H9 (cell line): ENCODE data around the gene C2orf78. TPM values are rescaled to one million over a fixed set of nuclear protein-coding genes. Genes with fewer than 3 reads are reported as not detected.

ENCODE experiments used
- DNase-seq: peaks from one replicate; pipeline ENCODE4 v3.0.0-alpha.2; 2017
- H2AFZ ChIP-seq: one replicate; pipeline ENCODE4 v1.6.1; 2013; ENCODE audit warnings: mild to moderate bottlenecking, low read length, control low read depth, moderate library complexity
- H2AK5ac ChIP-seq: 2 replicates; pipeline ENCODE4 v1.6.1; 2013; ENCODE audit warnings: low read length, control low read depth, mixed read lengths; ENCODE audit not compliant: insufficient read length
- H2BK120ac ChIP-seq: one replicate; pipeline ENCODE4 v1.6.1; 2013; ENCODE audit warnings: low read depth, mild to moderate bottlenecking, low read length, control low read depth, inconsistent platforms; ENCODE audit not compliant: poor library complexity, severe bottlenecking
- H2BK12ac ChIP-seq: 2 replicates; pipeline ENCODE4 v1.6.1; 2013; ENCODE audit warnings: low read length, control low read depth, mixed read lengths, low read depth; ENCODE audit not compliant: insufficient read length
- H2BK15ac ChIP-seq: 2 replicates; pipeline ENCODE4 v1.6.1; 2013; ENCODE audit warnings: low read depth, low read length, control low read depth
- H2BK20ac ChIP-seq: one replicate; pipeline ENCODE4 v1.6.1; 2013; ENCODE audit warnings: low read depth, mild to moderate bottlenecking, low read length, control low read depth, inconsistent platforms; ENCODE audit not compliant: poor library complexity, severe bottlenecking
- H2BK5ac ChIP-seq: 2 replicates; pipeline ENCODE4 v1.6.1; 2013; ENCODE audit warnings: low read length, control low read depth, mixed read lengths; ENCODE audit not compliant: insufficient read length
- H3K14ac ChIP-seq: 2 replicates; pipeline ENCODE4 v1.6.1; 2013; ENCODE audit warnings: low read length, control low read depth; ENCODE audit not compliant: insufficient read depth
- H3K18ac ChIP-seq: 2 replicates; pipeline ENCODE4 v1.6.1; 2013; ENCODE audit warnings: low read depth, mild to moderate bottlenecking, mixed read lengths, low read length, control low read depth; ENCODE audit not compliant: insufficient read length
- H3K23ac ChIP-seq: 2 replicates; pipeline ENCODE4 v1.6.1; 2013; ENCODE audit warnings: low read length, control low read depth, mixed read lengths, low read depth; ENCODE audit not compliant: insufficient read length
- H3K23me2 ChIP-seq: 2 replicates; pipeline ENCODE4 v1.6.1; 2013; ENCODE audit warnings: low read depth, mild to moderate bottlenecking, mixed read lengths, low read length, control low read depth; ENCODE audit not compliant: insufficient read length, poor library complexity, severe bottlenecking
- H3K27ac ChIP-seq: 2 replicates; pipeline ENCODE4 v1.5.1; 2013; ENCODE audit warnings: low read length, control low read depth, mixed read lengths, low read depth; ENCODE audit not compliant: insufficient read length
- H3K27me3 ChIP-seq: 2 replicates; pipeline ENCODE4 v1.6.1; 2013; ENCODE audit warnings: low read length, control low read depth, inconsistent platforms; ENCODE audit not compliant: insufficient read depth
- H3K4ac ChIP-seq: 2 replicates; pipeline ENCODE4 v1.6.1; 2013; ENCODE audit warnings: low read depth, mild to moderate bottlenecking, control low read depth, inconsistent platforms, low read length, moderate library complexity
- H3K4me1 ChIP-seq: 2 replicates; pipeline ENCODE4 v1.6.1; 2013; ENCODE audit warnings: low read length, control low read depth, inconsistent platforms; ENCODE audit not compliant: insufficient read depth
- H3K4me2 ChIP-seq: 2 replicates; pipeline ENCODE4 v1.6.1; 2013; ENCODE audit warnings: low read length, control low read depth, mixed read lengths; ENCODE audit not compliant: insufficient read length, insufficient read depth
- H3K56ac ChIP-seq: 2 replicates; pipeline ENCODE4 v1.6.1; 2013; ENCODE audit warnings: low read depth, mild to moderate bottlenecking, mixed read lengths, low read length, control low read depth; ENCODE audit not compliant: insufficient read length
- H3K79me1 ChIP-seq: 2 replicates; pipeline ENCODE4 v1.6.1; 2013; ENCODE audit warnings: low read depth, mild to moderate bottlenecking, moderate library complexity, low read length, control low read depth, inconsistent platforms; ENCODE audit not compliant: insufficient read depth, poor library complexity, severe bottlenecking
- H3K79me2 ChIP-seq: 2 replicates; pipeline ENCODE4 v1.6.1; 2013; ENCODE audit warnings: low read length, control low read depth, inconsistent platforms; ENCODE audit not compliant: insufficient read depth
- H3K9ac ChIP-seq: 2 replicates; pipeline ENCODE4 v1.6.1; 2013; ENCODE audit warnings: low read length, control low read depth, mixed read lengths; ENCODE audit not compliant: insufficient read length; ENCODE audit errors: extremely low read depth
- H3K9me3 ChIP-seq: one replicate; pipeline ENCODE4 v1.6.1; 2013; ENCODE audit warnings: low read depth, low read length, inconsistent platforms; ENCODE audit not compliant: control insufficient read depth
- H3T11ph ChIP-seq: one replicate; pipeline ENCODE4 v1.6.1; 2013; ENCODE audit warnings: mild to moderate bottlenecking, low read length, control low read depth, inconsistent platforms
- H4K20me1 ChIP-seq: one replicate; pipeline ENCODE4 v1.6.1; 2013; ENCODE audit not compliant: control insufficient read depth, insufficient read length, insufficient read depth
- H4K5ac ChIP-seq: 2 replicates; pipeline ENCODE4 v1.6.1; 2013; ENCODE audit warnings: low read depth, mild to moderate bottlenecking, mixed read lengths, low read length, control low read depth; ENCODE audit not compliant: insufficient read length
- H4K8ac ChIP-seq: replicated peaks from 2 replicates; pipeline ENCODE4 v1.6.1; 2013; ENCODE audit warnings: low read length, control low read depth, mixed read lengths, low read depth; ENCODE audit not compliant: insufficient read length
- H4K91ac ChIP-seq: 2 replicates; pipeline ENCODE4 v1.6.1; 2013; ENCODE audit warnings: low read depth, mild to moderate bottlenecking, moderate library complexity, mixed read lengths, low read length, control low read depth; ENCODE audit not compliant: insufficient read length
- H3K27ac Mint-ChIP-seq, 3 experiments: 2 replicates in 2 of 3; 3 replicates in 1 of 3; pipeline ENCODE4 v1.8.0; 2020 to 2021; ENCODE audit warnings: mixed read lengths in 3 of 3, mild to moderate bottlenecking in 1 of 3, moderate library complexity in 1 of 3
- H3K27me3 Mint-ChIP-seq: 2 replicates; pipeline ENCODE4 v1.8.0; 2021; ENCODE audit warnings: low read depth, mild to moderate bottlenecking, moderate library complexity, mixed read lengths
- H3K36me3 Mint-ChIP-seq, 3 experiments: 2 replicates in 2 of 3; 3 replicates in 1 of 3; pipeline ENCODE4 v1.8.0; 2020 to 2021; ENCODE audit warnings: low read depth in 3 of 3, mixed read lengths in 3 of 3; ENCODE audit not compliant: insufficient read depth in 1 of 3
- H3K4me1 Mint-ChIP-seq, 2 experiments: 2 replicates each; pipeline ENCODE4 v1.8.0; 2020; ENCODE audit warnings: mixed read lengths in 2 of 2
- H3K4me3 Mint-ChIP-seq, 2 experiments: 2 replicates in 1 of 2; 3 replicates in 1 of 2; pipeline ENCODE4 v1.8.0; 2020 to 2021; ENCODE audit warnings: mild to moderate bottlenecking in 2 of 2, mixed read lengths in 2 of 2, moderate library complexity in 1 of 2
- H3K9me3 Mint-ChIP-seq, 2 experiments: 2 replicates in 1 of 2; 3 replicates in 1 of 2; pipeline ENCODE4 v1.8.0; 2020; ENCODE audit warnings: mild to moderate bottlenecking in 2 of 2, mixed read lengths in 2 of 2, moderate library complexity in 1 of 2
- CTCF ChIP-seq: fragments of 200-600 bp; sonication (generic); conservative IDR thresholded peaks from 3 replicates; pipeline ENCODE4 v1.8.0; 2021; ENCODE audit warnings: antibody characterized with exemption, mild to moderate bottlenecking
- total RNA-seq: library from RNA; stranded (reverse); gene quantifications from 2 replicates; pipeline ENCODE4 v1.2.1, GENCODE V29; 2021

The C2orf78 gene
- total RNA-seq, 1 experiment from 2014 or later, result 0.09 TPM

GRCh38 chr2:73772819-73773218 lies 11.2 kb upstream of the C2orf78 start:
- no peaks in the 10 kb centered on the region for H3K27me3 ChIP-seq
- H3K9me3 ChIP-seq, result no peaks in the 10 kb centered on the region
- H2BK120ac ChIP-seq, result no peak overlapping the region
- H4K5ac ChIP-seq, result no peak overlapping the region
- H3K79me1 ChIP-seq, result no peaks in the 10 kb centered on the region
- no peaks in the 10 kb centered on the region for H3K4me1 ChIP-seq
- no peak for DNase-seq
- no peak overlapping the region for H3K18ac ChIP-seq
- H3T11ph ChIP-seq, result no peak overlapping the region
- no peak overlapping the region for H2BK12ac ChIP-seq
- H3K4me2 ChIP-seq, result no peak overlapping the region
- no peaks in the 10 kb centered on the region; the same call in 1 of the 2 replicates for H3K79me2 ChIP-seq
- peaks cover 20 to 78% (median 69%) of the 10 kb centered on the region in 3 experiments; a peak in 6 of 7 replicates for H3K36me3 Mint-ChIP-seq
- H2BK20ac ChIP-seq, result no peak overlapping the region
- H3K27ac ChIP-seq, result no peak overlapping the region
- H3K14ac ChIP-seq, result no peak overlapping the region
- no peak overlapping the region for H3K23ac ChIP-seq
- no peak overlapping the region for H2AK5ac ChIP-seq
- H4K91ac ChIP-seq, result no peak overlapping the region
- no peak overlapping the region for H3K27ac Mint-ChIP-seq
- H3K9ac ChIP-seq, result no peak overlapping the region
- no peak overlapping the region for H2BK15ac ChIP-seq
- TF ChIP-seq CTCF, result no peak
- H4K20me1 ChIP-seq, result no peaks in the 10 kb centered on the region
- H3K23me2 ChIP-seq, result no peaks in the 10 kb centered on the region
- H4K8ac ChIP-seq, result no peak overlapping the region
- no peak overlapping the region for H2AFZ ChIP-seq
- H3K4me1 Mint-ChIP-seq, result no peaks in the 10 kb centered on the region
- no peak overlapping the region for H3K4me3 Mint-ChIP-seq
- no peak overlapping the region for H3K4ac ChIP-seq
- no peaks in the 10 kb centered on the region for H3K27me3 Mint-ChIP-seq
- no peak overlapping the region for H2BK5ac ChIP-seq
- H3K9me3 Mint-ChIP-seq, result no peaks in the 10 kb centered on the region
- H3K56ac ChIP-seq, result no peak overlapping the region
